HG03095 (cell line): ENCODE data around the gene KRTAP21-3.

ENCODE experiments used
- ATAC-seq: cut with Tn5 transposase; IDR thresholded peaks from one replicate; pipeline ENCODE4 v1.9.1; 2021; ENCODE audit warnings: moderate library complexity; ENCODE audit not compliant: unreplicated experiment

Gene KRTAP21-3

GRCh38 chr21:30668776-30669175, 49.8 kb downstream of the KRTAP21-3 start:
- ATAC-seq, result no peak
